Measurements from ENCODE around the gene JMY.
"Not testable (repeated sequence)": the region's sequence is repeated elsewhere in the genome, so short reads cannot be mapped to it uniquely, and the experiment has no call there.

The JMY gene

GRCh38 chr5:79243224-79243623, 7.3 kb downstream of the JMY start:
- no peak overlapping the region for H3K4me3 ChIP-seq (ENCODE audit: low read depth, low read length)
- no peak for TF ChIP-seq CTCF (IDR thresholded peaks at IDR 0.05; ENCODE audit: insufficient read depth, low read depth, low read length, missing control alignments)
- DNase-seq (ENCODE audit: low read depth): no peak

- DNase-seq (ENCODE audit: low read depth); H3K4me3 ChIP-seq (ENCODE audit: low read depth, low read length): not testable (repeated sequence)
These were observed 18.1 kb downstream of the JMY start for GRCh38 chr5:79254067-79254466.

- peak; percentile 73 for DNase-seq (ENCODE audit: low read depth)
- TF ChIP-seq CTCF (IDR thresholded peaks at IDR 0.05; ENCODE audit: insufficient read depth, low read depth, low read length, missing control alignments): peak; percentile 52
These were observed 20.0 kb downstream of the JMY start for GRCh38 chr5:79255786-79256557.

DNA sequence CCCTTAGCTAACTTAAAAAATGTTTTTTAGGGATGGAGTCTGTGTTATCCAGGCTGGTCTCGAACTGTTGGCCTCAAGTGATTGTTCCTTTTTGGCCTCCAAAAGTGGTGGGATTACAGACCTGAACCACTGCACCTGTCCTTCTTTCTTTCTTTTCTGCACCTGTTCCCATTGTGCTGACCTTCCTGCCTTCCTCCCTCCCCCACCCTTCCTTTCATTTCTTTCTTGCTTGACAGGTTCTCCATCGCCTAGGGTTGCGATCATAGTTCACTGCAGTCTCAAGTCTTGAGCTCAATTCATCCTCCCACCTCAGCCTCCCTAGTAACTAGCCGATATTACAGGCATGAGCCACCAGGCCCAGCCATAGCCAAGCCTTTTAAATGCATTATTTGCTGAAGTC, 20.6 kb downstream of the JMY start:
- no peak for DNase-seq (ENCODE audit: low read depth)
- no peak overlapping the region for H3K4me3 ChIP-seq (ENCODE audit: low read depth, low read length)
- TF ChIP-seq CTCF (IDR thresholded peaks at IDR 0.05; ENCODE audit: insufficient read depth, low read depth, low read length, missing control alignments): no peak

More at GRCh38 chr5:79255786-79256557, 20.0 kb downstream of the JMY start:
- H3K4me3 ChIP-seq (ENCODE audit: low read depth, low read length): no peak overlapping the region

- H3K4me3 ChIP-seq (ENCODE audit: low read depth, low read length): no peak overlapping the region
- DNase-seq (ENCODE audit: low read depth): no peak
- TF ChIP-seq CTCF (IDR thresholded peaks at IDR 0.05; ENCODE audit: insufficient read depth, low read depth, low read length, missing control alignments): no peak
These were observed 21.4 kb downstream of the JMY start for GRCh38 chr5:79257314-79257713.

DNA sequence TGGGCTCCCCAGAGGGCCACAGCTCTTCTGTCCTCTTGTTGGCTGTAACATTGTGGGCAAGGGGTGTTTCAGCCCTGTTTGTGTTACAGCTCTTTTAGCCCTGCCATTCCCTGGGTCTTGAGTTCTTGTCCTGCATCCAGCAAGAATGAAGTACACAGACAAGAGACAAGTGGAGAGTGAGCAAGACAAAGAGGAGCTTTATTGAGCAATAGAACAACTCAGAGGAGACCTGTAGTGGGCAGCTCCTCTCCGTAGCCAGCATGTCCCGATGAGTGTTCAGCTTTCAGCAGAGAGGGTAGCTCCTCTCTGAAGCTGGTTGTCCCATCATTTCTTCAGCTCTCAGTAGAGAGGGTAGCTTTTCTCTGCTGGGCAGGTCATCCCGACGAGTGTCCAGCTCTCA, 22.9 kb downstream of the JMY start:
- TF ChIP-seq CTCF (IDR thresholded peaks at IDR 0.05; ENCODE audit: insufficient read depth, low read depth, low read length, missing control alignments): no peak
- DNase-seq (ENCODE audit: low read depth): no peak
- H3K4me3 ChIP-seq (ENCODE audit: low read depth, low read length): no peak overlapping the region

- no peak for TF ChIP-seq CTCF (IDR thresholded peaks at IDR 0.05; ENCODE audit: insufficient read depth, low read depth, low read length, missing control alignments)
- no peak for DNase-seq (ENCODE audit: low read depth)
- no peak overlapping the region for H3K4me3 ChIP-seq (ENCODE audit: low read depth, low read length)
These were observed 23.5 kb downstream of the JMY start for GRCh38 chr5:79259383-79259782.

Data from GM12865 (cell line).